ENCODE results near the gene PCSK6.
"Not testable (repeated sequence)": the region's sequence is repeated elsewhere in the genome, so short reads cannot be mapped to it uniquely, and the experiment has no call there.

Gene PCSK6

DNA sequence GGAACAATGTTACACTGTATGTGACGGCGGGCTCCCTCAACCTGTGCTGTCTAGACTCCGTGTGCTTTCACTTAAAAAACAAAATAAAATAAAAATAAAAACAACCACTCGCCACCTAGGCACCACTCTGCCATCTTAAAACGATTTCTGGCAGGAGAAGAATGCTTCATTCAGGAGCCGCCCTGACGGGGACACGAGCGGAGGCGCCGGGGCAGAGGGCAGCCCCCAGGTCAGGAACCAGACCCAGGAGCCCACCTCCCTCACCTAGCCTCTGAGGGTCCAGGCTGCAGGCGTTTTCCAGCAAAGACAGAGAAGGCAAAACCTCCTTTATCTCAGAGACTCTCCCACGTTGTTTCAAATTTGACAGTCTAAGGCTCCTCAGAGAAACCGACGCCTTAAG is 109.4 kb downstream of the PCSK6 start:
- no peak for DNase-seq (ENCODE audit: low read depth, low spot score)

DNA sequence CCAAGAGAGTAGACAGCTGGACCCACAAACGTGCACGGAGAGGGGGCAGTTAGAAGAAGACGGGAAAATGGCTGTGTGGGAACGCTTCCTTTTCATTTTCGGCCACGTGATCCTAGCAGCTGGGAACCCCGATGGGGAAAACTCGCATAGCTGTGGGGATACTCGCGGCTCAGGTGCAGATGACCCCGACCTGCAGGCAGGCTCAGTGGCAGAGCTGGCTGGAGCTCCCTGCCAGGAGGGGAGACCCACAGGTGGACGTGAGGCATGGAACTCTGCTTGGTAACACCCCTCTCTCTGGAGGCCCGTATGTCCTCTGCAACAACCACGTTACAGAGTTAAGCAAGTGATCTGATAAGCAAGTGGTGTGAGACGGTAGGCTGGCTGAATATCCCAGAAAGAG is 109.9 kb downstream of the PCSK6 start:
- DNase-seq (ENCODE audit: low read depth, low spot score), result no peak

- DNase-seq (ENCODE audit: low read depth, low spot score), result no peak
Observed at GRCh38 chr15:101378879-101379278, 110.6 kb downstream of the PCSK6 start.

GRCh38 chr15:101378171-101378755 is 111.2 kb downstream of the PCSK6 start:
- DNase-seq (ENCODE audit: low read depth, low spot score), result no peak

GRCh38 chr15:101376615-101377395 is 112.7 kb downstream of the PCSK6 start:
- no peak for DNase-seq (ENCODE audit: low read depth, low spot score)

DNA sequence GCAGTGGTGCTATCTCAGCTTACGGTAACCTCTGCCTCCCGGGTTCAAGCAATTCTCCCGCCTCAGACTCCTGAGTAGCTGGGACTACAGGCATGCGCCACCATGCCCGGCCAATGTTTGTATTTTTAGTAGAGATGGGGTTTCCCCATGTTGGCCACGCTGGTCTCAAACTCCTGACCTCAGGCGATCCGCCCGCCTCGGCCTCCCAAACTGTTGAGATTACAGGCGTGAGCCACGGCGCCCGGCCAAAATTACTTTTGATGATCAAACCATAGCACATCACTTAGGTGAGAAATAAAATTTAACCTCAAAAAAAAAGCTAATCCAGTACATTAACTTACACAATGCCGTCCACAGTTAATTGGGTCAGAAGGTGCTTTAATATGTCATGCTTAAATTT is 114.5 kb downstream of the PCSK6 start:
- not testable (repeated sequence) for DNase-seq (ENCODE audit: low read depth, low spot score)

- DNase-seq (ENCODE audit: low read depth, low spot score), result no peak
Observed at GRCh38 chr15:101374326-101374725, 115.2 kb downstream of the PCSK6 start.

- no peak for DNase-seq (ENCODE audit: low read depth, low spot score)
Observed at GRCh38 chr15:101373577-101373976, 115.9 kb downstream of the PCSK6 start.

- no peak for DNase-seq (ENCODE audit: low read depth, low spot score)
Observed at GRCh38 chr15:101372960-101373525, 116.5 kb downstream of the PCSK6 start.

DNA sequence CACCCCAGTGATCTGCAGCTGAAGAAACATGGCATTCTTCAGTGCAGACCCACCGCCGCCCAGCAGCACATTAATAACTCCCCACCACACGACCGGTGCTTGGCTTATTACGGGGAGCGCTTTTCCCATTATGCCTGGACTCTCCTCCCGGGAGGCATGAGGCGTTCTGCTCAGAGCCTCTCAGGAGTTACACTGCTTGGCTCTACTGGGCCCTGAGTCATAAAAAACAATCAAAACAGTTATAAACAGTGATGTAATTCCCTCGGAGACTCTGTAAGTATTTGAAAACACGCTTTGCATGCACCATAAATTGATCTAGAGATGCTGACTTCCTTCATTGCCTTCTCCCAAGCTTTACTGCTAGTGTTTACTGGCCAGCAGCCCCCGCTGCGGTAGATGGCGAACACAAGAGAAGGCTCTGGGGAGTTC is 117.3 kb downstream of the PCSK6 start:
- peak; percentile 25 for DNase-seq (ENCODE audit: low read depth, low spot score)

GRCh38 chr15:101371519-101371918 is 118.0 kb downstream of the PCSK6 start:
- DNase-seq (ENCODE audit: low read depth, low spot score), result no peak

DNA sequence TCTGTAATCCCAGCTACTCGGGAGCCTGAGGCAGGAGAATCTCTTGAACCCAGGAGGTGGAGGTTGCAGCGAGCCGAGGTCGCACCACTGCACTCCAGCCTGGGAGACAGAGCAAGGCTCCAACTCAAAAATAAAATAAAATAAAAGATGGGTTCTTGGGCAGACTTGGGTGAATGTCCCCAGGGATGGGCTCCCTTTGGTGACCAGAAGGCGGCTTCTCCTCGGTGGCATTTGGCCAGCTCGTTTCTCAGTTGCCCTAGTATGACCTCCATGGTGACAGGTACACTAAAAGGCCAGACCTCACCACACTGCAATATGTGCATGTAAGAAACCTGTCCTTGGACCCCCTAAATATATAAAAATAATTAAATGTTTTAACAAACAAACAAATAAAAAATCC is 118.4 kb downstream of the PCSK6 start:
- DNase-seq (ENCODE audit: low read depth, low spot score), result no peak

DNA sequence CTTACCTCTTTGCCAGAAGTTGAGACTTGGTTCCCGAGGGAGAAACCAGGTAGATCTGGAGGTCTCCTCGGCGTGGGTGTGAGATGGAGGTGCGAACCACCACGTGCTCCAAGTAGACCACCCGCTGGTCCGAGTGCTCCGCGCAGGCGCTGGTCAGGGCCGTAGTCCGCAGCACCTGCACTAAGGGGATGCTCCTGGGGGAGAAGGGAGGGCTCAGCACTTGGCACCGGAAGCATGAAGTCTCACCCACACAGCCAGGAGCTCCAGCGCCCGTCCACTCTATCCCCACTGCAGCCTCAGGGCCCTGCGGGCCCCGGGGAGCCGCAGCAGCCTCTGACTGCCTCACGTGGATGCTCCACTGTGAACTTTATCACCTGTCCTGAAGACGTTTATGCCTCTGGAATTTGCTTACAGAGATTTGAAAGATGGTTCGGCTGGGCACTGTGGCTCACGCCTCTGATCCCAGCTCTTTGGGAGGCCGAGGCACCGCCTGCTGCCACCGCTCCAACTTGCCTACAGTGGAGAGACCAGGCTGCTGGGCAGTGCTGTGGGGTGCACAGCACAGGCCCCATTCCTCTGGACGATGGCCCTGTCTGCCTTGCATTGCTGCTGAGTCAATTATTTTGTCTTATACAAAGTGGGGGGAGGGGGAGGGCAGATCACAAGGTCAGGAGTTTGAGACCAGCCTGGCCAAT is 119.0 kb downstream of the PCSK6 start:
- DNase-seq (ENCODE audit: low read depth, low spot score), result no peak

DNA sequence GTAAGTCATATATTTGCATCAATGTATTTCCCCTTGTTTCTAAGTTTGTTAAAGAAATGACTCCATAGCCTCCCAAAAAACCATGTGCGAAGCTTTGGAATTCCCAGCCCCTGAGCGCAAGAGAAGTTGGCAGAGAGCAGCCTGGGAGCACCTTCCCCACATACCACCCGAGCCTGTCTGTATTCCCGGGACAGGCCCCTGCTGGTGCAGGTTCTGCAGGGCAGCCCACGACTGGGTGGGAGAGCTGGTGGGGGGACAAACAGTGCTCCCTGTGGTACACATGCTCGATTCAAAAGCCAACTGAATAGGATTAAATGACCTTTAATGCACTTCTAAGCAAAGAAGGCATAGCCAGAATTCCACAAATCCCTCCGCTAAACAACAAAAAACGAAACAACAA is 119.8 kb downstream of the PCSK6 start:
- DNase-seq (ENCODE audit: low read depth, low spot score), result no peak

GRCh38 chr15:101368861-101369642 is 120.5 kb downstream of the PCSK6 start:
- DNase-seq (ENCODE audit: low read depth, low spot score), result no peak

DNA sequence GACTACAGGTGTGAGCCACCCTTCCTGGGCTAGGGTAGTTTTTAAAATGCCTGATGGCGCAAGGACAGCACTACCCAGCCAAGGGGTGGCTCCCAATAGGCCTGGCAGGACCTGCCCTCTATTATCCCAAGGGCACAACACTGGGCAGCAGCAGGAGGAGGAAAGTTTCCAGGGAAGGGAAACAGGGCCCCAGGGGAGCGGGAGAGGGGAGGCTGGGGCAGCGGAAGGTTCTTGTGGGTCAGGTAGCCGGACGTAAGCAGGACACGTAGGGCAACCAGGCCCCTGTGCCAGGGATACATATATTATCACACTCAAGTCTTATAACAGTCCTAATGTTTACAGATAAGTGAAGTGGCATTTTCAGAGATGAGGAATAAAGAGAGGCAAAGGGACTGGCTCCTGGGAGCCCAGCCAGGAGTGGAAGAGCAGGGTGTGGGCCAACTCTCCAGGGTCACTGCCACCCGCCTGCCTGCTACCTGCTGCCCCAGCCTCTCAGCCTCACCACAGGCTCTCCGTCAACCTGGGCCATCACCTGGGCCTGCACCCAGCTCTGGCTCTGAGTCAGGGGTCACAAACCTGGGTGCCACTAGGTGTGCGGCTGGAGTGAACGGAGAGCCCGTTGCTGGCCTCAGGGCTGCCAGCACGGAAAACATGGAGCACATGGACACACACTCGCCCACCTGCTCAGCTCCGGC is 121.3 kb downstream of the PCSK6 start:
- DNase-seq (ENCODE audit: low read depth, low spot score), result no peak

- no peak for DNase-seq (ENCODE audit: low read depth, low spot score)
Observed at GRCh38 chr15:101366853-101367252, 122.7 kb downstream of the PCSK6 start.

GRCh38 chr15:101362986-101363566 is 126.4 kb downstream of the PCSK6 start:
- no peak for DNase-seq (ENCODE audit: low read depth, low spot score)

DNA sequence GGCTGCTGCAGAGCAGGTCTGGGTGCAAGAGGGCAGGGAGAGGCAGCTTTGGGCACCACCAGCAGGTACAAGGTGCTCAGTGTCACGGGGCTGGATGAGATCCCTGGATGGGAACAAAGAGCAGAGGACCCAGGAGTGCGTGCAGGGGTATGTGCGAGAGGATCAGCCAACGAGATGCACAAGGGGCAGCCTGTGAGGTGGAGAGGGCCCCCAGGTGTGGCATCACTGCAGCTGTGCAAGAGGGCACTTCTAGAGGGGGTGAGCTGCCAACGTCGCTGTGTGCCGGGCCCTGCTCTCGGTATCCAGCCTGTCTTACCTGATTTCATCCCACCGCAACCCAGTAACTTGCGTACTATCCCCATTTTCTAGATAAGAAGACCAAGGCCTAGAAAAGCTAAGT is 127.1 kb downstream of the PCSK6 start:
- no peak for DNase-seq (ENCODE audit: low read depth, low spot score)

DNA sequence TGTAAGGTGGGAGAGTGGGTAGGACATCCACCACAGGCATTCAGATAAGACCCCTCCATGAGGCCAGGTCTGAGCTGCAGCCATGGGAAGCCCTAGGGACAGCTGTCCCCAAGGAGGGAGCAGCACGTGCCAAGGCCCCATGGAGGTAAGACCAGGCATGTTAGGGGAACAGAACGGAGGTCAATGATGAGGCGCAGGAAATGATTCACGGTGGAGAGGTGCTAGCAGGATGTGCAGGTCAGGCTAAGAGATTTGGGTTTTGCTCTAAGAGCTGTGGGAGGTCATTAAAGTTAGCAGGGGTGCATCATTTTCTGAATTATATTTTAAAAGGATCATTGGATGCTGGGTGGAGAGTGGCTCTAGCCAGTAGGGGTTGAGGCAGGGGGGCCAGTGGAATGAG is 128.1 kb downstream of the PCSK6 start:
- DNase-seq (ENCODE audit: low read depth, low spot score), result no peak
